Stomach (tissue), 9 donors: ENCODE measurements around the gene SPOCK3. TPM values are rescaled to one million over a fixed set of nuclear protein-coding genes. Genes with fewer than 3 reads are reported as not detected.

ENCODE experiments used
- DNase-seq, 2 donors: peaks; one replicate each; pipeline versions ENCODE4 v3.0.0 to v3.0.0-alpha.2; 2013 to 2019
- H3K27ac ChIP-seq, 5 donors: fragments of 200-600 bp in 4 of 5; sonication (generic) in 4 of 5; one replicate each; pipeline ENCODE4 v1.5.1; 2013 to 2019; ENCODE audit warnings: mild to moderate bottlenecking in 1 of 5, moderate library complexity in 1 of 5
- H3K27me3 ChIP-seq, 3 donors: fragments of 200-600 bp; sonication (generic); one replicate each; pipeline ENCODE4 v1.5.1; 2017 to 2019; ENCODE audit warnings: mixed run types in 1 of 3
- H3K36me3 ChIP-seq, 4 donors: fragments of 200-600 bp; sonication (generic); 1 replicate in 3 of 4; 2 replicates in 1 of 4; pipeline ENCODE4 v1.5.1; 2016 to 2019
- H3K4me1 ChIP-seq, 4 donors: fragments of 200-600 bp; sonication (generic); one replicate each; pipeline ENCODE4 v1.5.1; 2016 to 2019
- H3K4me3 ChIP-seq, 4 donors: fragments of 200-600 bp; sonication (generic) in 3 of 4; one replicate each; pipeline ENCODE4 v1.5.1; 2016 to 2019; ENCODE audit warnings: mild to moderate bottlenecking in 1 of 4
- H3K9me3 ChIP-seq, 4 donors: fragments of 200-600 bp; sonication (generic); one replicate each; pipeline ENCODE4 v1.5.1; 2016 to 2019
- CTCF ChIP-seq, 7 experiments: fragments of 450-650 bp in 4 of 7; fragments of 200-600 bp in 3 of 7; sonication (generic) in 3 of 7; IDR thresholded peaks; one replicate each; pipeline ENCODE4 v1.5.1; 2016 to 2019; ENCODE audit warnings: antibody characterized with exemption in 7 of 7, control low read depth in 2 of 7, mild to moderate bottlenecking in 1 of 7
- EP300 ChIP-seq: sonication (generic); formaldehyde crosslinking; IDR thresholded peaks from one replicate; pipeline ENCODE4 v1.6.1; 2017; ENCODE audit warnings: antibody characterized with exemption
- POLR2A ChIP-seq, 4 donors: fragments of 450-650 bp; IDR thresholded peaks; one replicate each; pipeline ENCODE4 v1.6.1; 2016; ENCODE audit warnings: antibody characterized with exemption in 4 of 4, control low read depth in 2 of 4, mild to moderate bottlenecking in 1 of 4, moderate library complexity in 1 of 4
- POLR2AphosphoS5 ChIP-seq, 3 donors: sonication (generic); formaldehyde crosslinking; IDR thresholded peaks; one replicate each; pipeline ENCODE4 v1.6.1; 2016; ENCODE audit warnings: antibody characterized with exemption in 3 of 3
- WGBS, 5 donors: extraction: QIAGEN DNeasy Blood & Tissue Kit in 3 of 5; methylation state at CpG; one replicate each; pipeline versions ENCODE4 v1.1.5 to v1.1.7; 2013 to 2018; 5-methylcytosine and 5-hydroxymethylcytosine counted together
- intact Hi-C: fragments of 100-400 bp; cut with DNase I; formaldehyde crosslinking; loops from one replicate; pipeline ENCODE4 v1.15.1; 2023; ENCODE audit warnings: low total_unique reads
- polyA plus RNA-seq, 3 donors: library from polyadenylated mRNA; stranded (reverse); fragments of 200-250 nt; gene quantifications; one replicate each; pipeline ENCODE4 v1.2.3, GENCODE V29; 2013
- total RNA-seq, 5 donors: library from RNA; depleted of rRNA; stranded (reverse); fragments of >200 nt; gene quantifications; one replicate each; pipeline versions ENCODE4 v1.1.0 to v1.2.3, GENCODE V29; 2014 to 2016
- donor health status: healthy with polysubstance abuse.
- donor health status: Bipolar disorder and iron deficiency.
- donor health status: healthy.

The SPOCK3 gene
- total and polyA plus RNA-seq, 8 donors, result 0.33 to 6.1 (median 1.8) TPM; not detected in 5

DNA sequence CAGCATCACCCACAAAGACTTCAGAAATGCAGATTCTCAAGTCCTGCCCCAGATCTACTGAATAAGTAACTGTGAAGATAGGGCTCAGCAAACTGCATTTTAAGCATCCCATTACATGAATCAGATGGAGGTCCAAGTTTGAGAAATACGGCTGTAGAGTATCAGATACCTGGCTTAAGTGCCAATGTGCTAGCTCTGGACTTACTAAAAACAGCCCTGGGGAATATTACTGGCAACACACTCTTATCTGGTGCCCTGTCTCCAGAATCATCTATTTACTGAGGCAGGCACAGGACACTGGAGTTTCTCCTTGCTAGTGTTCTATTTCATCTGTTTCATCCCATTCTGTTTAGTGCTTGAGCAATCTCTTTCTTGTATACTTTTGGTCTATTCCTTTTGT lies 105.1 kb downstream of the SPOCK3 start:
- TF ChIP-seq POLR2A (IDR thresholded peaks at IDR 0.05) (no peak), EP300 (no peak), CTCF (IDR thresholded peaks at IDR 0.05) (no peak), POLR2AphosphoS5 (IDR thresholded peaks at IDR 0.05) (no peak)
- 78 to 100% (median 88%) methylated on average over 1 of the region's 1 CpG for WGBS, 5 donors
- H3K27ac ChIP-seq, result no peak overlapping the region
- no peaks in the 10 kb centered on the region for H3K9me3 ChIP-seq
- H3K4me3 ChIP-seq, result no peak overlapping the region
- no peaks in the 10 kb centered on the region for H3K4me1 ChIP-seq
- H3K27me3 ChIP-seq, result no peaks in the 10 kb centered on the region
- intact Hi-C loops, result no loop called here
- no peak for DNase-seq
- no peaks in the 10 kb centered on the region for H3K36me3 ChIP-seq

GRCh38 chr4:167119392-167119791 lies 114.9 kb downstream of the SPOCK3 start:
- intact Hi-C loops, result no loop called here
- no peak for DNase-seq
- H3K4me3 ChIP-seq, result no peak overlapping the region
- 62 to 75% (median 73%) methylated on average over 2 of the region's 2 CpGs for WGBS, 5 donors
- no peaks in the 10 kb centered on the region for H3K27me3 ChIP-seq
- TF ChIP-seq EP300, result no peak
- TF ChIP-seq POLR2AphosphoS5 (IDR thresholded peaks at IDR 0.05), result no peak
- H3K36me3 ChIP-seq, result no peaks in the 10 kb centered on the region
- no peaks in the 10 kb centered on the region for H3K4me1 ChIP-seq
- H3K27ac ChIP-seq, result no peak overlapping the region
- no peaks in the 10 kb centered on the region for H3K9me3 ChIP-seq

DNA sequence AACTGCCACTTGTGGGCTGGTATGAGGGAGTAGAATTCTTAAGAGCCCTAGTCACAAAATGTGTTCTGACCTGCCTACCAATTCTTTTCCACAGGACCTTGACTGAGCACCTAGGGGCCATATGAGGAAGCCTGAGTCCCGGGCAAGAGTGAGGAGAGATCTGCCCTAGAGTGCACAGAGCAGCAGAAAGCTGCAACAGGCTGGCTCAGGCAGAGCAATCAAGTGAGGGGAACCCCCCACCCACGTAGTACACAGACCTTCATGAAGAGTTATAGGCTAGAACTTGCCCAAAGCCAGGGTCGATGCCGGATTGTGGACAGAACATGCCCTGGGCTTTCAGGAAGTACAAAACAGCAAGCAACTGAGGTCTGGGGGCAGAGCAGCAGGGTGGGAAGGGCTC lies 117.0 kb downstream of the SPOCK3 start:
- Histone ChIP-seq H3K27me3 (no peaks in the 10 kb centered on the region), H3K4me3 (no peak overlapping the region), H3K9me3 (no peaks in the 10 kb centered on the region), H3K4me1 (no peaks in the 10 kb centered on the region), H3K36me3 (no peaks in the 10 kb centered on the region), H3K27ac (no peak overlapping the region)
- WGBS, 5 donors, result 50 to 78% (median 57%) methylated on average over 4 of the region's 4 CpGs
- DNase-seq, result no peak
- intact Hi-C loops, result no loop called here
- TF ChIP-seq CTCF (IDR thresholded peaks at IDR 0.05) (no peak), POLR2A (IDR thresholded peaks at IDR 0.05) (no peak), EP300 (no peak)

DNA sequence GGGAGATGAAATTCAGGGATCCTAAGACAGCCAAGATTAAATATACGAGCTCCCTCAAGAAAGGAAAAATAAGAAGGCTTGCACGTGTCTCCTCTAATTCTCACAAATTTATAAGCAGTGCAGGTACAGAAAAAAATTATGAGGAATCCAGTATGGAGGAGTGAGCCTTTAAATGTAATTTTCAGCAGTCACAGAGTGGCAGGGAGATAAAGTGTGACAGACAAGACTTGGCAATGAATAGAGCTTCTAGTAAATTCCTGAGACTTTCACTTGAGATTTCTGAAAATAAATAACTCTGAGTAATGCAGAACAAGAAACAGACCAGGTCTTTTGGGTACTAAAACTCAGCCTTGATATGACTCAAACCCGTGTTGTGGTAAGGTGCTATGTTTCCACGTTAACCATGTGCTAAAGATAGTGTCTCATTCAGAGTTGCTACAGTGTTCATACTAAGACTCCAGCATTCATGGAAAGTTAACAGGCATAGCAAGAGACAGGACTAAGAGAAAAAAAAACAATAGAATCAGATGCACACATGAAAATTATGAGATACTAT lies 119.8 kb downstream of the SPOCK3 start:
- Histone ChIP-seq H3K4me1 (no peaks in the 10 kb centered on the region), H3K27ac (no peak overlapping the region), H3K4me3 (no peak overlapping the region), H3K36me3 (no peaks in the 10 kb centered on the region), H3K9me3 (no peaks in the 10 kb centered on the region), H3K27me3 (no peaks in the 10 kb centered on the region)
- 71 to 74% (median 73%) methylated on average over 4 of the region's 4 CpGs for WGBS, 5 donors
- no peak for TF ChIP-seq POLR2A (IDR thresholded peaks at IDR 0.05)
- no peak for TF ChIP-seq POLR2AphosphoS5 (IDR thresholded peaks at IDR 0.05)
- no peak for TF ChIP-seq EP300
- TF ChIP-seq CTCF (IDR thresholded peaks at IDR 0.05), result no peak
- intact Hi-C loops, result no loop called here
- DNase-seq, result no peak

DNA sequence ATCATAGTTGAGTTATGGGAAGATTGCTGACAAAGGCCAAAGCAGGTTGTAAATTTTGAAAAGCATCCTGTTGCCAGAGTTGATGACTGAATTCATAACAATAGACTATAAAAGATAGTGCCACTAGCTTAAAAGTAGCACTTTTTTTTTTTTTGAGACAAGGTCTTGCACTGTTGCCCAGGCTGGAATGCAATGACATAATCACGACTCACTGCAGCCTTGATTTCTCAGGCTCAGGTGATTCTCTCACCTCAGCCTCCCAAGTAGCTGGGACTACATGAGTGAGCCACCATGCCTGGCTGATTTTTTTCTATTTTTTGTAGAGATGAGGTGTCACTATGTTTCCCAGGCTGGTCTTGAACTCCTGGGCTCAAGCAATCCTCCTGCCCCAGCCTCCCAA lies 122.7 kb downstream of the SPOCK3 start:
- Histone ChIP-seq H3K27ac (no peak overlapping the region), H3K27me3 (no peaks in the 10 kb centered on the region), H3K4me3 (no peak overlapping the region), H3K36me3 (no peaks in the 10 kb centered on the region), H3K9me3 (no peaks in the 10 kb centered on the region), H3K4me1 (no peaks in the 10 kb centered on the region)
- WGBS, 5 donors, result 64 to 90% (median 87%) methylated on average over 1 of the region's 1 CpG
- TF ChIP-seq POLR2A (IDR thresholded peaks at IDR 0.05) (no peak), EP300 (no peak), CTCF (IDR thresholded peaks at IDR 0.05) (no peak), POLR2AphosphoS5 (IDR thresholded peaks at IDR 0.05) (no peak)
- no peak for DNase-seq
- intact Hi-C loops, result no loop called here
